Endothelial cell of umbilical vein (primary cell): ENCODE measurements around the gene MAPKBP1. TPM values are rescaled to one million over a fixed set of nuclear protein-coding genes. Genes with fewer than 3 reads are reported as not detected.

ENCODE experiments used
- BruUV-seq: library from RNA; stranded (reverse); fragments of 400-500 nt; replicated peaks from 2 replicates; lab custom pipeline; 2021; lab: Mats Ljungman, UMichigan
- CTCF ChIA-PET: fragments of 300-600, 350-600 bp; sonication (Branson Sonifier 250); formaldehyde crosslinking; loops from one replicate; lab custom pipeline; 2021; ENCODE audit warnings: antibody characterized with exemption, inconsistent platforms; lab: Charles Lee
- POLR2A ChIA-PET: fragments of 300-600, 350-600 bp; sonication (Branson Sonifier 250); formaldehyde crosslinking; loops from one replicate; lab custom pipeline; 2021; ENCODE audit warnings: antibody characterized with exemption, inconsistent platforms; lab: Charles Lee
- DNase-seq: peaks from one replicate; pipeline ENCODE4 v3.0.0-alpha.2; 2011; ENCODE audit warnings: low read depth, low spot score
- FAIRE-seq: peaks from 2 replicates; lab custom pipeline; 2011; peaks lifted over from hg19 to GRCh38; lab: Jason Lieb, UNC
- H2AFZ ChIP-seq: 2 replicates; pipeline ENCODE4 v1.6.0; 2012; ENCODE audit warnings: low read depth, low read length, control low read depth, inconsistent platforms
- H3K27ac ChIP-seq: 2 replicates; pipeline ENCODE4 v1.5.1; 2011; ENCODE audit warnings: low read depth, mild to moderate bottlenecking, control low read depth, low read length, moderate library complexity; ENCODE audit not compliant: insufficient read depth
- H3K27me3 ChIP-seq, 2 experiments: 2 replicates each; pipeline versions ENCODE4 v1.6.0 to v1.6.1; 2011; ENCODE audit warnings: low read length in 2 of 2, mixed read lengths in 1 of 2; ENCODE audit not compliant: control insufficient read depth in 2 of 2, insufficient read depth in 2 of 2
- H3K36me3 ChIP-seq, 2 experiments: 2 replicates in 1 of 2; 3 replicates in 1 of 2; pipeline ENCODE4 v1.5.1; 2011; ENCODE audit warnings: low read length in 2 of 2, mild to moderate bottlenecking in 1 of 2, moderate library complexity in 1 of 2; ENCODE audit not compliant: control insufficient read depth in 2 of 2, insufficient read depth in 2 of 2; ENCODE audit errors: extremely low read depth in 1 of 2
- H3K4me1 ChIP-seq: 3 replicates; pipeline ENCODE4 v1.5.1; 2011; ENCODE audit warnings: mild to moderate bottlenecking, low read length; ENCODE audit not compliant: control insufficient read depth, insufficient read depth; ENCODE audit errors: extremely low read depth
- H3K4me2 ChIP-seq: 2 replicates; pipeline ENCODE4 v1.6.1; 2011; ENCODE audit warnings: low read length, control low read depth, mixed read lengths; ENCODE audit not compliant: insufficient read depth
- H3K4me3 ChIP-seq, 3 experiments: fragments of 200-600 bp in 1 of 3; sonication (generic), shearing (Covaris generic) in 1 of 3; replicated peaks in 1 of 3; 2 replicates each; pipeline ENCODE4 v1.5.1; 2011 to 2016; ENCODE audit warnings: control low read depth in 3 of 3, low read length in 3 of 3, mild to moderate bottlenecking in 2 of 3, inconsistent platforms in 1 of 3, low read depth in 1 of 3, moderate library complexity in 1 of 3; ENCODE audit not compliant: insufficient read depth in 1 of 3
- H3K79me2 ChIP-seq: 2 replicates; pipeline ENCODE4 v1.6.0; 2012; ENCODE audit warnings: low read length, inconsistent platforms; ENCODE audit not compliant: control insufficient read depth, insufficient read depth
- H3K9ac ChIP-seq: replicated peaks from 2 replicates; pipeline ENCODE3; 2011; ENCODE audit warnings: low read length, control low read depth; ENCODE audit not compliant: insufficient read depth; ENCODE audit errors: extremely low read depth
- H3K9me1 ChIP-seq: replicated peaks from 3 replicates; pipeline ENCODE4 v1.6.0; 2011; ENCODE audit warnings: mild to moderate bottlenecking, low read length; ENCODE audit not compliant: control insufficient read depth, insufficient read depth; ENCODE audit errors: extremely low read depth
- H3K9me3 ChIP-seq: replicated peaks from 2 replicates; pipeline ENCODE4 v1.5.1; 2012; ENCODE audit warnings: low read length, inconsistent platforms; ENCODE audit not compliant: control insufficient read depth, insufficient read depth
- H4K20me1 ChIP-seq: replicated peaks from 2 replicates; pipeline ENCODE3; 2011; ENCODE audit warnings: mild to moderate bottlenecking, low read length; ENCODE audit not compliant: control insufficient read depth, insufficient read depth; ENCODE audit errors: extremely low read depth
- CTCF ChIP-seq, 2 donors: IDR thresholded peaks; 1 replicate in 1 of 2; 2 replicates in 1 of 2; pipeline ENCODE4 v1.5.1; 2011; ENCODE audit warnings: low read length in 2 of 2, mild to moderate bottlenecking in 2 of 2, moderate library complexity in 2 of 2, control low read depth in 1 of 2, inconsistent platforms in 1 of 2, low read depth in 1 of 2; ENCODE audit not compliant: insufficient read depth in 1 of 2; ENCODE audit errors: extremely low read depth in 1 of 2
- EZH2 ChIP-seq: IDR thresholded peaks from 2 replicates; pipeline ENCODE4 v1.6.1; 2012; ENCODE audit warnings: borderline replicate concordance, low read depth, mild to moderate bottlenecking, moderate library complexity, low read length, inconsistent platforms; ENCODE audit not compliant: severe bottlenecking
- FOS ChIP-seq: IDR thresholded peaks from 2 replicates; pipeline ENCODE4 v1.6.1; 2011; ENCODE audit warnings: mild to moderate bottlenecking, low read length, moderate library complexity, borderline replicate concordance; ENCODE audit not compliant: insufficient read depth
- GATA2 ChIP-seq: IDR thresholded peaks from 2 replicates; pipeline ENCODE4 v1.7.0; 2011; ENCODE audit warnings: low read depth, mild to moderate bottlenecking, moderate library complexity, mixed read lengths, low read length; ENCODE audit not compliant: insufficient read length, insufficient read depth
- JUN ChIP-seq: IDR thresholded peaks from 2 replicates; pipeline ENCODE4 v1.6.1; 2011; ENCODE audit warnings: borderline replicate concordance, low read depth; ENCODE audit not compliant: insufficient read length, insufficient read depth
- MAX ChIP-seq: IDR thresholded peaks from 2 replicates; pipeline ENCODE4 v1.6.1; 2011; ENCODE audit not compliant: insufficient read depth, insufficient read length
- MYC ChIP-seq: IDR thresholded peaks from one replicate; pipeline ENCODE4 v1.6.1; 2011; ENCODE audit warnings: mild to moderate bottlenecking, low read depth, low read length
- POLR2A ChIP-seq: IDR thresholded peaks from 2 replicates; pipeline ENCODE4 v1.6.1; 2012; ENCODE audit warnings: low read depth, mild to moderate bottlenecking, control low read depth, low read length
- POLR2AphosphoS5 ChIP-seq: IDR thresholded peaks from 2 replicates; pipeline ENCODE4 v1.6.1; 2012; ENCODE audit warnings: low read depth, mild to moderate bottlenecking, control low read depth, low read length, moderate library complexity; ENCODE audit not compliant: insufficient read depth
- dilution Hi-C: fragments of 300-500 bp; cut with MboI; formaldehyde crosslinking; loops from one replicate; pipeline ENCODE4 v1.15.0; 2019; ENCODE audit warnings: low sequenced_read_pairs; ENCODE audit not compliant: extremely low pct_ligation_motif_present
- intact Hi-C: fragments of 100-400 bp; cut with micrococcal nuclease; formaldehyde crosslinking; loops from one replicate; pipeline ENCODE4 v1.10.0; 2022
- polyA plus RNA-seq, 4 experiments: library from polyadenylated mRNA; depleted of rRNA in 3 of 4; stranded (reverse) in 3 of 4; unstranded in 1 of 4; fragments of >200 nt; gene quantifications; 2 replicates each; pipeline versions ENCODE4 v1.2.1 to v1.2.3, GENCODE V29; 2011 to 2012; ENCODE audit warnings: missing spikeins in 1 of 4
- total RNA-seq: library from RNA; stranded (reverse); gene quantifications from 2 replicates; pipeline ENCODE4 v1.2.3, GENCODE V29; 2021

The MAPKBP1 gene
- total and polyA plus RNA-seq, 2 donors (not counting 3 experiments of a cell fraction or from before 2014, with no cell fraction given) = 12.3 to 55.8 TPM

GRCh38 chr15:41789236-41789635 is 15.0 kb downstream of the MAPKBP1 start:
- POLR2A ChIA-PET = interaction anchor here (1.0 kb wide), 1 partner anchor 11 kb away, joined by 4 read pairs; no protein-coding TSS in a partner anchor
- Histone ChIP-seq H4K20me1 (no peaks in the 10 kb centered on the region), H3K4me3 (no peak overlapping the region), H3K9ac (peak overlapping the region; percentile 10), H3K9me1 (no peaks in the 10 kb centered on the region), H3K27me3 (no peaks in the 10 kb centered on the region), H3K79me2 (peaks cover 71% of the 10 kb centered on the region), H2AFZ (no peak overlapping the region), H3K9me3 (no peaks in the 10 kb centered on the region), H3K4me1 (peaks cover 44% of the 10 kb centered on the region), H3K36me3 (no peaks in the 10 kb centered on the region), H3K4me2 (no peak overlapping the region), H3K27ac (peak overlapping the region; percentile 93)
- intact Hi-C loops = no loop called here
- FAIRE-seq (no peak), DNase-seq (no peak)
- dilution Hi-C loops = no loop called here
- CTCF ChIA-PET = interaction anchor here (0.7 to 10.8 kb wide), 5 partner anchors 13 to 186 kb away, joined by 3 to 219 read pairs (median 5); partner anchors contain the start of gene MAPKBP1
- no peak for TF ChIP-seq POLR2A
- no peak for TF ChIP-seq JUN
- TF ChIP-seq MYC = no peak
- no peak for TF ChIP-seq EZH2
- TF ChIP-seq GATA2 = no peak
- TF ChIP-seq CTCF (IDR thresholded peaks at IDR 0.05; ENCODE audit: extremely low read depth in 1 of 2, insufficient read depth in 1 of 2, low read depth in 1 of 2, low read length in 2 of 2) = no peak
- no peak for TF ChIP-seq FOS
- TF ChIP-seq MAX = no peak
- no peak for TF ChIP-seq POLR2AphosphoS5
- no TSS peak for BruUV-seq
